Fibroblast of lung (primary cell): ENCODE measurements around the gene CRAMP1. TPM values are rescaled to one million over a fixed set of nuclear protein-coding genes. Genes with fewer than 3 reads are reported as not detected.

Experiments used
- DNase-seq, 2 donors: peaks; one replicate each; pipeline versions ENCODE4 v3.0.0 to v3.0.0-alpha.2; 2010; ENCODE audit warnings: low read depth in 2 of 2
- H2AFZ ChIP-seq: 2 replicates; pipeline ENCODE4 v1.5.1; 2012; ENCODE audit warnings: low read length, control low read depth, inconsistent platforms
- H3K27ac ChIP-seq: 2 replicates; pipeline ENCODE4 v1.5.1; 2011; ENCODE audit warnings: low read length, control low read depth; ENCODE audit not compliant: insufficient read depth
- H3K27me3 ChIP-seq: 2 replicates; pipeline ENCODE4 v1.5.1; 2011; ENCODE audit warnings: mild to moderate bottlenecking, low read length; ENCODE audit not compliant: control insufficient read depth, insufficient read depth
- H3K36me3 ChIP-seq: 2 replicates; pipeline ENCODE4 v1.5.1; 2011; ENCODE audit warnings: low read length; ENCODE audit not compliant: control insufficient read depth, insufficient read depth
- H3K4me1 ChIP-seq: 2 replicates; pipeline ENCODE4 v1.5.1; 2011; ENCODE audit warnings: low read length; ENCODE audit not compliant: control insufficient read depth, insufficient read depth; ENCODE audit errors: extremely low read depth
- H3K4me2 ChIP-seq: 2 replicates; pipeline ENCODE4 v1.5.1; 2011; ENCODE audit warnings: low read length, control low read depth; ENCODE audit not compliant: insufficient read depth; ENCODE audit errors: extremely low read depth
- H3K4me3 ChIP-seq, 4 experiments: fragments of 200-600 bp in 1 of 4; sonication (generic) in 1 of 4; replicated peaks in 1 of 4; 2 replicates each; pipeline ENCODE4 v1.5.1; 2011 to 2016; ENCODE audit warnings: low read length in 4 of 4, low read depth in 3 of 4, mild to moderate bottlenecking in 3 of 4, control low read depth in 2 of 4, inconsistent platforms in 1 of 4, mixed read lengths in 1 of 4; ENCODE audit not compliant: insufficient read depth in 1 of 4; ENCODE audit errors: control extremely low read depth in 1 of 4
- H3K79me2 ChIP-seq: 2 replicates; pipeline ENCODE4 v1.5.1; 2012; ENCODE audit warnings: mild to moderate bottlenecking, low read length, inconsistent platforms; ENCODE audit not compliant: control insufficient read depth, insufficient read depth
- H3K9ac ChIP-seq: 2 replicates; pipeline ENCODE4 v1.5.1; 2011; ENCODE audit warnings: mild to moderate bottlenecking, low read length, control low read depth; ENCODE audit not compliant: insufficient read depth
- H3K9me3 ChIP-seq: 2 replicates; pipeline ENCODE4 v1.5.1; 2012; ENCODE audit warnings: low read depth, low read length; ENCODE audit not compliant: control insufficient read depth, insufficient read depth
- H4K20me1 ChIP-seq: 2 replicates; pipeline ENCODE4 v1.5.1; 2011; ENCODE audit warnings: low read length; ENCODE audit not compliant: control insufficient read depth, insufficient read depth; ENCODE audit errors: extremely low read depth
- EZH2 ChIP-seq: IDR thresholded peaks from 2 replicates; pipeline ENCODE4 v1.5.1; 2012; ENCODE audit warnings: low read length, control low read depth, mild to moderate bottlenecking; ENCODE audit errors: missing control alignments
- polyA plus RNA-seq, 2 donors: library from polyadenylated mRNA; depleted of rRNA in 1 of 2; stranded (reverse) in 1 of 2; unstranded in 1 of 2; fragments of >200 nt; gene quantifications; 2 replicates each; pipeline ENCODE4 v1.2.1, GENCODE V29; 2011 to 2012; ENCODE audit warnings: missing spikeins in 1 of 2
- total RNA-seq: library from RNA; depleted of rRNA; stranded (reverse); fragments of >200 nt; gene quantifications from 2 replicates; pipeline ENCODE4 v1.2.1, GENCODE V29; 2014
- TF ChIP-seq, protein P1 (sequence below), 2 donors: IDR thresholded peaks in 1 of 2; conservative IDR thresholded peaks in 1 of 2; 1 replicate in 1 of 2; 2 replicates in 1 of 2; pipeline ENCODE4 v1.5.1; 2011 to 2012; ENCODE audit warnings: low read length in 2 of 2, control low read depth in 1 of 2, inconsistent platforms in 1 of 2, low read depth in 1 of 2, mild to moderate bottlenecking in 1 of 2

Gene CRAMP1
- total and polyA plus RNA-seq, 2 donors (not counting 1 experiment from before 2014, with no cell fraction given) = 6.2 to 7.8 TPM

DNA sequence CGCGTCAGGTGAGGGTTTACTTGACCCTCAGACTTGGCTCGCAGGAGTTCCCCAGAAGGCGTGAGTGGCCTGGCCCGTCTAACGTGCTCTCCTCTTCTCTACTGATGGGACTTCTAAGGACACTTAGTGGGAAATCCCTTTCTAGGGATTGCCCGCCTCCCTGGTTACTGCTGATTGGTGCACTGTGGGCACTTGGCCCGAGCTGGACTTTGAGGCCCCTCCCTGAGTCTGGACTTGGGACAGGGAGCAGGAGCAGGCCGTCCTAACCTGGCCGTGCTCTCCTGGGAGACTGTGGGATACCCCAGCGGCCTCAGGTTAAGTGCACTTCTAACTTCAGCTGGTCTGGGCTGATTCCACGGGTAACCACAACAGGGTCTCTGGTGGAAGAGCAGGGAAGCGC, 15.0 kb upstream of the CRAMP1 start:
- no peak overlapping the region for H3K4me2 ChIP-seq
- no peaks in the 10 kb centered on the region for H4K20me1 ChIP-seq
- DNase-seq = no peak
- H3K9ac ChIP-seq = no peak overlapping the region
- H3K27ac ChIP-seq = no peak overlapping the region
- TF ChIP-seq, protein P1, sequence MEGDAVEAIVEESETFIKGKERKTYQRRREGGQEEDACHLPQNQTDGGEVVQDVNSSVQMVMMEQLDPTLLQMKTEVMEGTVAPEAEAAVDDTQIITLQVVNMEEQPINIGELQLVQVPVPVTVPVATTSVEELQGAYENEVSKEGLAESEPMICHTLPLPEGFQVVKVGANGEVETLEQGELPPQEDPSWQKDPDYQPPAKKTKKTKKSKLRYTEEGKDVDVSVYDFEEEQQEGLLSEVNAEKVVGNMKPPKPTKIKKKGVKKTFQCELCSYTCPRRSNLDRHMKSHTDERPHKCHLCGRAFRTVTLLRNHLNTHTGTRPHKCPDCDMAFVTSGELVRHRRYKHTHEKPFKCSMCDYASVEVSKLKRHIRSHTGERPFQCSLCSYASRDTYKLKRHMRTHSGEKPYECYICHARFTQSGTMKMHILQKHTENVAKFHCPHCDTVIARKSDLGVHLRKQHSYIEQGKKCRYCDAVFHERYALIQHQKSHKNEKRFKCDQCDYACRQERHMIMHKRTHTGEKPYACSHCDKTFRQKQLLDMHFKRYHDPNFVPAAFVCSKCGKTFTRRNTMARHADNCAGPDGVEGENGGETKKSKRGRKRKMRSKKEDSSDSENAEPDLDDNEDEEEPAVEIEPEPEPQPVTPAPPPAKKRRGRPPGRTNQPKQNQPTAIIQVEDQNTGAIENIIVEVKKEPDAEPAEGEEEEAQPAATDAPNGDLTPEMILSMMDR (conservative IDR thresholded peaks at IDR 0.05 in 1 of 2, IDR thresholded peaks at IDR 0.05 in 1 of 2; ENCODE audit: low read depth in 1 of 2, low read length in 2 of 2) = no peak
- no peak for TF ChIP-seq EZH2
- H3K79me2 ChIP-seq = no peaks in the 10 kb centered on the region
- no peak overlapping the region for H3K4me3 ChIP-seq
- H2AFZ ChIP-seq = no peak overlapping the region
- H3K4me1 ChIP-seq = no peaks in the 10 kb centered on the region
- H3K36me3 ChIP-seq = no peaks in the 10 kb centered on the region
- no peaks in the 10 kb centered on the region for H3K27me3 ChIP-seq
- no peaks in the 10 kb centered on the region for H3K9me3 ChIP-seq

DNA sequence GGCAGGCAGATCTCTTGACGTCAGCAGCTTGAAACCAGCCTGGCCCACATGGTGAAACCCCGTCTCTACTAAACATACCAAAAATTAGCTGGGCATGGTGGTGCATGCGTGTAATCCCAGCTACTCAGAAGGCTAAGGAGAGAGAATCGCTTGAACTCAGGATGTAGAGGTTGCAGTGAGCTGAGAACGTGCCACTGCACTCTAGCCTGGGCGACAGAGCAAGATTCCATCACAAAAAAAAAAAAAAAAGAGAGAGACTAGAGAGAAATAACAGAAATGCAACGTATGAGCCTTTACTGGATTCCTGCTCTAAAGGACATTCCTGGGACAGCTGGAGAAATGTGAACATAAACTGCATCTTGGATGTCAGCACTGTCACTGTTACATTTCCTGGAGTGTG, 11.1 kb upstream of the CRAMP1 start:
- Histone ChIP-seq H2AFZ (no peak overlapping the region), H3K4me3 (no peak overlapping the region), H3K4me2 (no peak overlapping the region), H3K27me3 (no peaks in the 10 kb centered on the region), H3K79me2 (no peaks in the 10 kb centered on the region), H3K9me3 (no peaks in the 10 kb centered on the region), H4K20me1 (no peaks in the 10 kb centered on the region), H3K9ac (no peak overlapping the region), H3K27ac (no peak overlapping the region), H3K4me1 (no peaks in the 10 kb centered on the region), H3K36me3 (no peaks in the 10 kb centered on the region)
- no peak for DNase-seq
- TF ChIP-seq, protein P1 (conservative IDR thresholded peaks at IDR 0.05 in 1 of 2, IDR thresholded peaks at IDR 0.05 in 1 of 2; ENCODE audit: low read depth in 1 of 2, low read length in 2 of 2) = no peak
- no peak for TF ChIP-seq EZH2

GRCh38 chr16:1601489-1601888, 10.7 kb upstream of the CRAMP1 start:
- Histone ChIP-seq H3K36me3 (no peaks in the 10 kb centered on the region), H2AFZ (no peak overlapping the region)
- DNase-seq = no peak

More at GRCh38 chr16:1601489-1601888, 10.7 kb upstream of the CRAMP1 start:
- Histone ChIP-seq H3K79me2 (no peaks in the 10 kb centered on the region), H3K9me3 (no peaks in the 10 kb centered on the region), H3K27ac (no peak overlapping the region), H3K4me2 (no peak overlapping the region), H3K27me3 (no peaks in the 10 kb centered on the region), H3K4me3 (no peak overlapping the region), H4K20me1 (no peaks in the 10 kb centered on the region), H3K4me1 (no peaks in the 10 kb centered on the region), H3K9ac (no peak overlapping the region)
- TF ChIP-seq, protein P1 (conservative IDR thresholded peaks at IDR 0.05 in 1 of 2, IDR thresholded peaks at IDR 0.05 in 1 of 2; ENCODE audit: low read depth in 1 of 2, low read length in 2 of 2) = no peak
- no peak for TF ChIP-seq EZH2
